GM12878 (cell line): Measurements from ENCODE around the gene MICAL3. TPM values are rescaled to one million over a fixed set of nuclear protein-coding genes. Genes with fewer than 3 reads are reported as not detected.

Experiments
- ATAC-seq: fragments of 200-7000 bp; cut with Tn5 transposase; 3 replicates; pipeline ENCODE4 v1.9.1; 2020; ENCODE audit warnings: mild to moderate bottlenecking, moderate library complexity
- BruUV-seq: library from RNA; stranded (reverse); fragments of 400-500 nt; replicated peaks from 2 replicates; lab custom pipeline; 2021; lab: Mats Ljungman, UMichigan
- CTCF ChIA-PET: fragments of 300-600 bp; sonication (Branson Sonifier 250); formaldehyde crosslinking; extraction: SDS; loops from one replicate; lab custom pipeline; 2021; ENCODE audit warnings: inconsistent platforms; lab: Yijun Ruan, JAX
- POLR2A ChIA-PET: fragments of 350-600 bp; formaldehyde crosslinking; extraction: SDS; loops from one replicate; lab custom pipeline; 2021; ENCODE audit warnings: inconsistent platforms; lab: Charles Lee
- RAD21 ChIA-PET: fragments of 300-600 bp; sonication (Branson Sonifier 250); formaldehyde crosslinking; loops from one replicate; lab custom pipeline; 2023; ENCODE audit warnings: antibody characterized with exemption; ENCODE audit not compliant: unreplicated experiment; lab: Charles Lee
- SMC1A ChIA-PET: fragments of 300-600 bp; sonication (Branson Sonifier 250); formaldehyde crosslinking; loops from one replicate; lab custom pipeline; 2023; ENCODE audit not compliant: unreplicated experiment, uncharacterized antibody; lab: Charles Lee
- DNase-seq: peaks from one replicate; pipeline ENCODE4 v3.0.0-alpha.2; 2011; ENCODE audit warnings: low read depth, low spot score
- FAIRE-seq: peaks from 3 replicates; lab custom pipeline; 2011; peaks lifted over from hg19 to GRCh38; lab: Jason Lieb, UNC
- H2AFZ ChIP-seq: 2 replicates; pipeline ENCODE4 v1.6.0; 2011; ENCODE audit warnings: low read depth, low read length, control low read depth; ENCODE audit not compliant: control insufficient read depth
- H3K27ac ChIP-seq: 2 replicates; pipeline ENCODE4 v1.5.1; 2011; ENCODE audit warnings: control low read depth; ENCODE audit not compliant: control insufficient read depth, insufficient read depth
- H3K27me3 ChIP-seq, 2 experiments: replicated peaks in 1 of 2; 2 replicates each; pipeline versions ENCODE4 v1.6.0 to v1.6.1; 2011; ENCODE audit warnings: low read length in 1 of 2; ENCODE audit not compliant: control insufficient read depth in 2 of 2, insufficient read depth in 2 of 2
- H3K36me3 ChIP-seq, 2 experiments: 2 replicates each; pipeline ENCODE4 v1.5.1; 2011; ENCODE audit warnings: low read length in 1 of 2; ENCODE audit not compliant: control insufficient read depth in 2 of 2, insufficient read depth in 2 of 2
- H3K4me1 ChIP-seq: 2 replicates; pipeline ENCODE4 v1.6.1; 2011; ENCODE audit warnings: mild to moderate bottlenecking, low read length, moderate library complexity, mixed read lengths; ENCODE audit not compliant: control insufficient read depth, insufficient read depth
- H3K4me2 ChIP-seq: 2 replicates; pipeline ENCODE4 v1.6.0; 2011; ENCODE audit warnings: control low read depth; ENCODE audit not compliant: control insufficient read depth, insufficient read depth
- H3K4me3 ChIP-seq: fragments of 200-600 bp; sonication (generic); 2 replicates; pipeline ENCODE4 v1.5.1; 2016
- H3K79me2 ChIP-seq: 2 replicates; pipeline ENCODE4 v1.6.0; 2011; ENCODE audit warnings: low read length; ENCODE audit not compliant: control insufficient read depth, insufficient read depth
- H3K9ac ChIP-seq: 2 replicates; pipeline ENCODE4 v1.8.0; 2011; ENCODE audit warnings: low read length, control low read depth, mixed read lengths; ENCODE audit not compliant: control insufficient read depth, insufficient read depth
- H3K9me3 ChIP-seq: replicated peaks from 3 replicates; pipeline ENCODE4 v1.5.1; 2011; ENCODE audit warnings: mild to moderate bottlenecking, low read length; ENCODE audit not compliant: control insufficient read depth, insufficient read depth
- H4K20me1 ChIP-seq: 2 replicates; pipeline ENCODE4 v1.6.0; 2011; ENCODE audit not compliant: control insufficient read depth, insufficient read depth
- CHD4 ChIP-seq: fragments of 200-600 bp; sonication (generic); IDR thresholded peaks from 2 replicates; pipeline ENCODE4 v1.6.1; 2016; ENCODE audit warnings: mild to moderate bottlenecking
- E4F1 ChIP-seq: fragments of 450-650 bp; IDR thresholded peaks from 2 replicates; pipeline ENCODE4 v1.6.1; 2018; ENCODE audit warnings: borderline replicate concordance, mild to moderate bottlenecking; ENCODE audit not compliant: partially characterized antibody
- EZH2 ChIP-seq: IDR thresholded peaks from 2 replicates; pipeline ENCODE4 v1.6.1; 2012; ENCODE audit warnings: low read depth, mild to moderate bottlenecking, control low read depth, inconsistent platforms, low read length, borderline replicate concordance; ENCODE audit not compliant: control insufficient read depth
- JUNB ChIP-seq: IDR thresholded peaks from 2 replicates; pipeline ENCODE4 v1.6.1; 2016; ENCODE audit warnings: antibody characterized with exemption, mild to moderate bottlenecking
- MEF2A ChIP-seq: IDR thresholded peaks from 2 replicates; pipeline ENCODE4 v1.6.1; 2011; ENCODE audit warnings: low read depth, mild to moderate bottlenecking, low read length, moderate library complexity; ENCODE audit not compliant: insufficient read depth
- NR2C1 ChIP-seq: fragments of 450-650 bp; IDR thresholded peaks from 2 replicates; pipeline ENCODE4 v1.6.1; 2017; ENCODE audit warnings: antibody characterized with exemption, mild to moderate bottlenecking, moderate library complexity
- RAD21 ChIP-seq: IDR thresholded peaks from 2 replicates; pipeline ENCODE4 v1.6.1; 2011; ENCODE audit warnings: mild to moderate bottlenecking, low read depth, low read length, moderate library complexity; ENCODE audit not compliant: insufficient read depth
- SMAD5 ChIP-seq: IDR thresholded peaks from 2 replicates; pipeline ENCODE4 v1.6.1; 2016; ENCODE audit warnings: antibody characterized with exemption, low read depth
- ZBTB11 ChIP-seq: fragments of 450-650 bp; formaldehyde crosslinking; IDR thresholded peaks from 2 replicates; pipeline ENCODE4 v1.5.0; 2022; ENCODE audit warnings: mild to moderate bottlenecking, missing genetic modification characterization
- ZBTB33 ChIP-seq: fragments of 450-650 bp; IDR thresholded peaks from 2 replicates; pipeline ENCODE4 v1.6.1; 2017; ENCODE audit warnings: mild to moderate bottlenecking
- ZNF24 ChIP-seq: fragments of 450-650 bp; IDR thresholded peaks from 2 replicates; pipeline ENCODE4 v1.6.1; 2017; ENCODE audit warnings: antibody characterized with exemption, mild to moderate bottlenecking
- WGBS: methylation state at CpG from one replicate; pipeline ENCODE4 v1.1.6; 2016; ENCODE audit warnings: low lambda C conversion rate; ENCODE audit not compliant: insufficient replicate concordance, insufficient coverage; ENCODE audit errors: missing lambda C conversion rate; 5-methylcytosine and 5-hydroxymethylcytosine counted together
- in situ Hi-C: fragments of 300-500 bp; cut with MboI; formaldehyde crosslinking; loops from 9 replicates; pipeline ENCODE4 v1.14.3; 2018; ENCODE audit warnings: mixed read lengths
- intact Hi-C: fragments of 100-400 bp; cut with micrococcal nuclease; formaldehyde crosslinking; loops from one replicate; pipeline ENCODE4 v1.14.2; 2022; ENCODE audit not compliant: unreplicated experiment
- polyA plus RNA-seq, 11 experiments: library from polyadenylated mRNA; depleted of rRNA in 4 of 11; unstranded in 6 of 11; stranded (reverse) in 5 of 11; fragments of >200 nt; fragmentation: Nextera tagmentation in 4 of 11; fragmentation: Illumina TruSeq in 1 of 11; extraction: Ambion mirVana in 4 of 11; extraction: Trizol in 1 of 11; gene quantifications; 1 replicate in 1 of 11; 2 replicates in 10 of 11; pipeline versions ENCODE4 v1.2.1 to v1.2.3, GENCODE V29; 2011 to 2016; ENCODE audit warnings: inconsistent platforms in 2 of 11, missing spikeins in 2 of 11, low read depth in 1 of 11
- total RNA-seq, 4 experiments: library from RNA; depleted of rRNA in 3 of 4; stranded (reverse); fragments of >200 nt in 3 of 4; fragmentation: Illumina TruSeq in 1 of 4; extraction: Trizol in 1 of 4; gene quantifications; 2 replicates each; pipeline versions ENCODE4 v1.2.1 to v1.2.3, GENCODE V29; 2013 to 2021
- TF ChIP-seq, protein P1 (sequence below): IDR thresholded peaks from 2 replicates; pipeline ENCODE4 v1.6.1; 2012; ENCODE audit warnings: low read depth, low read length, improper control_type of control experiment

The MICAL3 gene
- total and polyA plus RNA-seq, 10 of the 15 experiments (the other 5 are each of a cell fraction or from before 2014, with no cell fraction given): 2.6 to 92.2 (median 24.0) TPM

- ChIA-PET RAD21 (interaction anchor here (1.0 to 4.4 kb wide), 9 partner anchors 9 to 332 kb away, joined by 3 to 58 read pairs (median 5); no protein-coding TSS in a partner anchor), CTCF (interaction anchor here (1.1 to 4.7 kb wide), 12 partner anchors 8 to 331 kb away, joined by 5 to 101 read pairs (median 17); no protein-coding TSS in a partner anchor), POLR2A (no interaction called here), SMC1A (interaction anchor here (0.5 to 5.5 kb wide), 10 partner anchors 21 to 334 kb away, joined by 3 to 46 read pairs (median 5); partner anchors contain the start of gene PEX26)
- H3K27ac ChIP-seq: no peak overlapping the region
- DNase-seq (no peak), ATAC-seq (no peak), FAIRE-seq (no peak)
- H3K4me1 ChIP-seq: peaks cover 7% of the 10 kb centered on the region
- H3K36me3 ChIP-seq: peaks cover 2 to 25% of the 10 kb centered on the region in 2 experiments; a peak in 3 of 4 replicates
- no peak overlapping the region for H2AFZ ChIP-seq
- WGBS: 92% methylated on average over 25 of the region's 25 CpGs
- H3K79me2 ChIP-seq: peaks cover 6% of the 10 kb centered on the region
- in situ Hi-C loops: loop anchor here (10.0 kb wide), 1 partner anchor 61 kb away; no protein-coding TSS in a partner anchor
- no peak overlapping the region for H3K9ac ChIP-seq
- H3K4me2 ChIP-seq: no peak overlapping the region
- no TSS peak for BruUV-seq
- no peaks in the 10 kb centered on the region for H3K9me3 ChIP-seq
- H4K20me1 ChIP-seq: no peaks in the 10 kb centered on the region
- no peak overlapping the region for H3K4me3 ChIP-seq
- intact Hi-C loops: loop anchor here (5.0 kb wide), 1 partner anchor 187 kb away; no protein-coding TSS in a partner anchor
- no peaks in the 10 kb centered on the region for H3K27me3 ChIP-seq
- TF ChIP-seq ZBTB11 (CRISPR knock-in tag): no peak
- TF ChIP-seq ZBTB33: no peak
- no peak for TF ChIP-seq EZH2
- no peak for TF ChIP-seq NR2C1
- no peak for TF ChIP-seq ZNF24
- TF ChIP-seq, protein P1, sequence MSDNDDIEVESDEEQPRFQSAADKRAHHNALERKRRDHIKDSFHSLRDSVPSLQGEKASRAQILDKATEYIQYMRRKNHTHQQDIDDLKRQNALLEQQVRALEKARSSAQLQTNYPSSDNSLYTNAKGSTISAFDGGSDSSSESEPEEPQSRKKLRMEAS: no peak
- TF ChIP-seq E4F1: no peak
- TF ChIP-seq RAD21: no peak
- no peak for TF ChIP-seq SMAD5
- TF ChIP-seq MEF2A: no peak
- TF ChIP-seq JUNB: no peak
- TF ChIP-seq CHD4: no peak
- TF ChIP-seq, all 136 proteins: peak for 0
These were observed 280.5 kb downstream of the MICAL3 start for GRCh38 chr22:17743661-17744411.
